SH-SY5Y (cell line): ENCODE results near the gene ADAMTSL4.

Experiments
- GATA2 ChIP-seq: IDR thresholded peaks from 2 replicates; pipeline ENCODE4 v1.6.1; 2011; ENCODE audit warnings: mild to moderate bottlenecking, low read depth, low read length
- GATA3 ChIP-seq: IDR thresholded peaks from 2 replicates; pipeline ENCODE4 v1.6.1; 2011; ENCODE audit warnings: low read depth, mild to moderate bottlenecking, low read length, moderate library complexity

DNA sequence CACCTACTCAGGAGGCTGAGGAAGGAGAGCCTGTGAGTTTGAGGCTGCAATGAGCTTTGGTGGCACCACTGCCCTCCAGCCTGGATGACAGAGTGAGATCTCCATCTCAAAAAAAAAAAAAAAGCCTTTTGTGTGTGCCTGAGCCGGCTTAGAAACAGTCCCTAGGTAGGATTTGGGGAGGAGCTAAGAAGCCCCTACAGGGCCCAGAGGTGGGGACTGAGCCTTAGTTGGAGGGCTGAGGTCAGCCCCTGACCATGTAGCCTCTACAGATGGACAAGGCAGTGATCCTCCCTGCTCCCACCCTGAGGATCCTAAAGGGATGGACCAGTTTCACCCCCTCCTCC, 2.5 kb downstream of the ADAMTSL4 start:
- TF ChIP-seq GATA2 (no peak), GATA3 (no peak)
